GM21825 (cell line): ENCODE measurements around the gene SUCNR1.
"Not testable (repeated sequence)": the region's sequence is repeated elsewhere in the genome, so short reads cannot be mapped to it uniquely, and the experiment has no call there.

Experiments
- ATAC-seq: cut with Tn5 transposase; IDR thresholded peaks from one replicate; pipeline ENCODE4 v1.9.1; 2021; ENCODE audit warnings: mild to moderate bottlenecking, moderate library complexity; ENCODE audit not compliant: unreplicated experiment

The SUCNR1 gene

GRCh38 chr3:151871639-151872468, 1.6 kb upstream of the SUCNR1 start:
- peak; percentile 80 for ATAC-seq

GRCh38 chr3:151874079-151874478, 636 bp downstream of the SUCNR1 start:
- ATAC-seq, result not testable (repeated sequence)

- ATAC-seq, result peak; percentile 70
Observed at GRCh38 chr3:151875759-151876158, 2.3 kb downstream of the SUCNR1 start.

GRCh38 chr3:151877269-151877668, 3.8 kb downstream of the SUCNR1 start:
- ATAC-seq, result no peak

GRCh38 chr3:151878465-151878864, 5.0 kb downstream of the SUCNR1 start:
- no peak for ATAC-seq

- ATAC-seq, result no peak
Observed at GRCh38 chr3:151879037-151879436, 5.6 kb downstream of the SUCNR1 start.

- no peak for ATAC-seq
Observed at GRCh38 chr3:151879679-151880415, 6.4 kb downstream of the SUCNR1 start.

GRCh38 chr3:151880416-151880690, 6.9 kb downstream of the SUCNR1 start:
- no peak for ATAC-seq

- no peak for ATAC-seq
Observed at GRCh38 chr3:151881137-151881536, 7.7 kb downstream of the SUCNR1 start.

GRCh38 chr3:151885397-151885796, 12.0 kb downstream of the SUCNR1 start:
- not testable (repeated sequence) for ATAC-seq

GRCh38 chr3:151887450-151888211, 14.2 kb downstream of the SUCNR1 start:
- not testable (repeated sequence) for ATAC-seq

- ATAC-seq, result peak; percentile 84
Observed at GRCh38 chr3:151890721-151891141, 17.3 kb downstream of the SUCNR1 start.

- ATAC-seq, result no peak
Observed at GRCh38 chr3:151891721-151892120, 18.3 kb downstream of the SUCNR1 start.

- no peak for ATAC-seq
Observed at GRCh38 chr3:151894219-151894618, 20.8 kb downstream of the SUCNR1 start.

GRCh38 chr3:151895478-151896241, 22.2 kb downstream of the SUCNR1 start:
- ATAC-seq, result no peak

GRCh38 chr3:151896246-151897012, 23.0 kb downstream of the SUCNR1 start:
- ATAC-seq, result no peak

- ATAC-seq, result not testable (repeated sequence)
Observed at GRCh38 chr3:151898121-151898520, 24.7 kb downstream of the SUCNR1 start.

GRCh38 chr3:151898564-151899261, 25.3 kb downstream of the SUCNR1 start:
- not testable (repeated sequence) for ATAC-seq

GRCh38 chr3:151899996-151900395, 26.6 kb downstream of the SUCNR1 start:
- no peak for ATAC-seq
